A549 (cell line): ENCODE measurements around the gene SOX12. TPM values are rescaled to one million over a fixed set of nuclear protein-coding genes. Genes with fewer than 3 reads are reported as not detected.
A peak's percentile ranks its signal among the peaks of the same experiment; 100 is the strongest.

ENCODE experiments used
- ATAC-seq, 2 experiments: fragments of 200-7000 bp in 1 of 2; fragments of >200 bp in 1 of 2; cut with Nextera tagmentation in 1 of 2; cut with Tn5 transposase in 1 of 2; 3 replicates each; pipeline versions ENCODE4 v1.8.0 to v1.9.1; 2018 to 2020; ENCODE audit warnings: mild to moderate bottlenecking in 1 of 2, moderate library complexity in 1 of 2
- CTCF ChIA-PET: fragments of 300-600 bp; sonication (Branson Sonifier 250); formaldehyde crosslinking; extraction: SDS; loops from one replicate; lab custom pipeline; 2021; ENCODE audit warnings: antibody characterized with exemption, inconsistent platforms; lab: Yijun Ruan, JAX
- POLR2A ChIA-PET: fragments of 350-600 bp; formaldehyde crosslinking; extraction: SDS; loops from one replicate; lab custom pipeline; 2021; ENCODE audit warnings: antibody characterized with exemption, inconsistent platforms; lab: Yijun Ruan, JAX
- DNase-seq, 2 experiments: peaks; one replicate each; pipeline versions ENCODE4 v3.0.0 to v3.0.0-alpha.2; 2011 to 2016; ENCODE audit warnings: low read depth in 1 of 2, low spot score in 1 of 2
- FAIRE-seq: peaks from 2 replicates; lab custom pipeline; 2011; peaks lifted over from hg19 to GRCh38; lab: Jason Lieb, UNC
- H3K27ac ChIP-seq, 2 experiments: fragments of >200 bp; sonication (Bioruptor Twin); formaldehyde crosslinking; 3 replicates each; pipeline ENCODE4 v1.5.1; 2016 to 2017
- H3K4me1 ChIP-seq: fragments of >200 bp; sonication (Bioruptor Twin); formaldehyde crosslinking; 3 replicates; pipeline ENCODE4 v1.6.1; 2016
- H3K4me2 ChIP-seq: fragments of >200 bp; sonication (Bioruptor Twin); formaldehyde crosslinking; 3 replicates; pipeline ENCODE4 v1.6.1; 2016
- H3K4me3 ChIP-seq: fragments of >200 bp; sonication (Bioruptor Twin); formaldehyde crosslinking; 3 replicates; pipeline ENCODE4 v1.5.1; 2016
- H3K9me3 ChIP-seq: fragments of >200 bp; sonication (Bioruptor Twin); formaldehyde crosslinking; 3 replicates; pipeline ENCODE4 v1.6.1; 2016
- ATOH8 ChIP-seq: fragments of 250-450 bp; sonication (Bioruptor Pico); IDR thresholded peaks from 2 replicates; pipeline ENCODE4 v1.5.0; 2020; ENCODE audit warnings: low read depth, mild to moderate bottlenecking, moderate library complexity
- EHF ChIP-seq: fragments of 250-450 bp; sonication (Bioruptor Pico); IDR thresholded peaks from 2 replicates; pipeline ENCODE4 v1.5.0; 2020; ENCODE audit warnings: mild to moderate bottlenecking
- EP300 ChIP-seq, 2 experiments: fragments of >200 bp; sonication (Bioruptor Twin); formaldehyde crosslinking; IDR thresholded peaks; 2 replicates in 1 of 2; 3 replicates in 1 of 2; pipeline ENCODE4 v1.6.1; 2016 to 2017
- GATA3 ChIP-seq: IDR thresholded peaks from 2 replicates; pipeline ENCODE4 v1.6.1; 2012; ENCODE audit warnings: borderline replicate concordance
- HEYL ChIP-seq: fragments of 250-450 bp; sonication (Bioruptor Pico); IDR thresholded peaks from 2 replicates; pipeline ENCODE4 v1.8.0; 2021; ENCODE audit warnings: mild to moderate bottlenecking, moderate library complexity
- HOXA7 ChIP-seq: fragments of 250-450 bp; sonication (Bioruptor Pico); IDR thresholded peaks from 2 replicates; pipeline ENCODE4 v1.5.0; 2020; ENCODE audit warnings: mild to moderate bottlenecking, moderate library complexity
- KDM1A ChIP-seq: fragments of 200-600 bp; sonication (generic); IDR thresholded peaks from 2 replicates; pipeline ENCODE4 v1.6.1; 2016; ENCODE audit warnings: low read depth, mild to moderate bottlenecking
- KDM5A ChIP-seq: fragments of 200-600 bp; sonication (generic); IDR thresholded peaks from 2 replicates; pipeline ENCODE4 v1.6.1; 2016; ENCODE audit warnings: antibody characterized with exemption, mild to moderate bottlenecking
- MAX ChIP-seq: IDR thresholded peaks from 2 replicates; pipeline ENCODE4 v1.6.1; 2012
- MAZ ChIP-seq: fragments of 150-350 bp; IDR thresholded peaks from 2 replicates; pipeline ENCODE4 v1.6.1; 2014; ENCODE audit warnings: antibody characterized with exemption, low read depth, low read length, borderline replicate concordance
- MYC ChIP-seq: IDR thresholded peaks from 2 replicates; pipeline ENCODE4 v1.6.1; 2012; ENCODE audit warnings: mild to moderate bottlenecking, inconsistent platforms, low read length, improper control_type of control experiment, borderline replicate concordance
- NFE2L2 ChIP-seq: fragments of 150-350 bp; conservative IDR thresholded peaks from 2 replicates; pipeline ENCODE4 v1.6.1; 2014; ENCODE audit warnings: low read length
- PHF8 ChIP-seq: fragments of 200-600 bp; sonication (generic); IDR thresholded peaks from 2 replicates; pipeline ENCODE4 v1.6.1; 2016; ENCODE audit warnings: low read depth, mild to moderate bottlenecking, antibody characterized with exemption, moderate library complexity, borderline replicate concordance
- POLR2AphosphoS2 ChIP-seq: conservative IDR thresholded peaks from 2 replicates; pipeline ENCODE4 v1.6.1; 2012; ENCODE audit warnings: low read length, improper control_type of control experiment, inconsistent platforms
- RARB ChIP-seq: fragments of 250-450 bp; sonication (Bioruptor Pico); IDR thresholded peaks from 2 replicates; pipeline ENCODE4 v1.8.0; 2021; ENCODE audit warnings: mild to moderate bottlenecking, moderate library complexity
- SREBF2 ChIP-seq: fragments of 450-650 bp; IDR thresholded peaks from 2 replicates; pipeline ENCODE4 v1.6.1; 2014; ENCODE audit warnings: mild to moderate bottlenecking, moderate library complexity
- TFCP2L1 ChIP-seq: fragments of 250-450 bp; sonication (Bioruptor Pico); IDR thresholded peaks from 2 replicates; pipeline ENCODE4 v1.5.0; 2021; ENCODE audit warnings: mild to moderate bottlenecking
- USF2 ChIP-seq: fragments of 450-650 bp; IDR thresholded peaks from 2 replicates; pipeline ENCODE4 v1.6.1; 2014; ENCODE audit warnings: antibody characterized with exemption
- ZFP36 ChIP-seq: fragments of 450-650 bp; IDR thresholded peaks from 2 replicates; pipeline ENCODE4 v1.6.1; 2014; ENCODE audit warnings: borderline replicate concordance; ENCODE audit not compliant: partially characterized antibody
- ZSCAN20 ChIP-seq: fragments of 250-450 bp; sonication (Bioruptor Pico); IDR thresholded peaks from 2 replicates; pipeline ENCODE4 v1.8.0; 2022; ENCODE audit warnings: mild to moderate bottlenecking, moderate library complexity
- WGBS: methylation state at CpG from one replicate; pipeline ENCODE4 v1.1.6; 2017; ENCODE audit errors: missing lambda C conversion rate; 5-methylcytosine and 5-hydroxymethylcytosine counted together
- polyA plus RNA-seq, 4 experiments: library from polyadenylated mRNA; depleted of rRNA in 3 of 4; stranded (reverse); fragments of >200 nt; fragmentation: RNase III in 1 of 4; extraction: RNeasy Plus Mini Kit Qiagen cat#74134 plus additional on column Dnase treatment in 1 of 4; gene quantifications; 2 replicates in 3 of 4; 3 replicates in 1 of 4; pipeline ENCODE4 v1.2.3, GENCODE V29; 2011 to 2017

The SOX12 gene
- polyA plus RNA-seq, 2 of the 4 experiments (the other 2 are of a cell fraction) = 7.0 to 29.2 TPM

GRCh38 chr20:364905-365794, 39.8 kb downstream of the SOX12 start (continued):
- TF ChIP-seq MAZ (no peak), EP300 (IDR thresholded peaks at IDR 0.05) (peak in 1 of 2 experiments; percentile 34; a peak in 1 of 5 replicates)

GRCh38 chr20:366041-366718, 40.8 kb downstream of the SOX12 start:
- CTCF ChIA-PET = interaction anchor here (0.6 to 50.3 kb wide), 8 partner anchors 9 to 166 kb away, joined by 3 to 1229 read pairs (median 19); partner anchors contain the start of gene TRIB3
- FAIRE-seq (no peak), ATAC-seq (no peak)

GRCh38 chr20:366719-367485, 41.5 kb downstream of the SOX12 start:
- POLR2A ChIA-PET = interaction anchor here (1.2 to 7.1 kb wide), 3 partner anchors 17 to 41 kb away, joined by 4 to 147 read pairs (median 11); partner anchors contain the start of genes RBCK1 and TRIB3
- CTCF ChIA-PET = interaction anchor here (0.6 to 50.3 kb wide), 6 partner anchors 9 to 316 kb away, joined by 3 to 1229 read pairs (median 19); partner anchors contain the start of gene TRIB3
- DNase-seq (no peak), ATAC-seq (no peak), FAIRE-seq (no peak)
- Histone ChIP-seq H3K9me3 (no peaks in the 10 kb centered on the region), H3K4me2 (peak overlapping the region; percentile 41; the same call in 1 of the 3 replicates), H3K27ac (peak overlapping the region; percentile 94 to 98), H3K4me3 (no peak overlapping the region), H3K4me1 (peaks cover 88% of the 10 kb centered on the region)
- WGBS = 82% methylated on average over 13 of the region's 13 CpGs
- TF ChIP-seq HEYL (CRISPR knock-in tag) = peak; percentile 50; the same call in 1 of the 2 replicates
- TF ChIP-seq PHF8 = no peak

More at GRCh38 chr20:366041-366718, 40.8 kb downstream of the SOX12 start:
- H3K27ac ChIP-seq = peak overlapping the region; percentile 94 to 98
- TF ChIP-seq USF2 (no peak), EHF (CRISPR knock-in tag) (no peak), MAX (peak; percentile 27; the same call in 1 of the 2 replicates), TFCP2L1 (CRISPR knock-in tag) (no peak), ZSCAN20 (CRISPR knock-in tag) (no peak), KDM1A (no peak), GATA3 (peak; percentile 37; the same call in 1 of the 2 replicates), KDM5A (no peak), POLR2AphosphoS2 (no peak), PHF8 (no peak), HOXA7 (no peak), MYC (no peak), NFE2L2 (no peak), ZFP36 (no peak), ATOH8 (CRISPR knock-in tag) (no peak), RARB (CRISPR knock-in tag) (no peak), SREBF2 (no peak)
- TF ChIP-seq, all 56 proteins: peak for 2
- H3K4me3 ChIP-seq = no peak overlapping the region
- no peak for DNase-seq
- H3K4me2 ChIP-seq = peak overlapping the region; percentile 41
- H3K9me3 ChIP-seq = no peaks in the 10 kb centered on the region
- WGBS = 60% methylated on average over 7 of the region's 7 CpGs
- H3K4me1 ChIP-seq = peaks cover 87% of the 10 kb centered on the region
- POLR2A ChIA-PET = interaction anchor here (1.2 to 7.1 kb wide), 3 partner anchors 18 to 41 kb away, joined by 4 to 147 read pairs (median 11); partner anchors contain the start of genes RBCK1 and TRIB3
